ENCODE data around the gene CDK7. TPM values are rescaled to one million over a fixed set of nuclear protein-coding genes. Genes with fewer than 3 reads are reported as not detected.

The CDK7 gene
- polyA plus RNA-seq, 10 donors, result 17.6 to 28.1 (median 20.9) TPM

- DNase-seq, result no peak
Observed at GRCh38 chr5:69288069-69288468, 53.4 kb downstream of the CDK7 start.

DNA sequence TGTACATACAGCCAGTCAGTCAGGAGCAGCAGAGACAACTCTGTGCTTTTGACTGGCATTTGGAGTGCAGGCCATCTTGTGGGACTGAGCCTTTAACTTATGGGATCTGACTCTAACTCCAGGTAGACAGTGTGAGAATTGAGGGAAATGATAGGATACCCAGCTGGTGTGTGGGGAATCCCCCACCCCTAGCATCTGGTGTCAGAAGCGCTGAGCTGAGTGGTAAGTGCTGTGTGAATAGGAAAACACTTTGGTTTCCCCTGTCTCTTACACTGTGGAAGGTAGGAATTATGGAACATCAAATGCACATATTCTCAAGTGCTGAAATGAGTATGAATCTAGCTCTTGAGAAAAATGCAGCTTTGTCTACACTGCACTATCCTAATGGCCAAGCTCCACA is 54.0 kb downstream of the CDK7 start:
- DNase-seq, result no peak

DNA sequence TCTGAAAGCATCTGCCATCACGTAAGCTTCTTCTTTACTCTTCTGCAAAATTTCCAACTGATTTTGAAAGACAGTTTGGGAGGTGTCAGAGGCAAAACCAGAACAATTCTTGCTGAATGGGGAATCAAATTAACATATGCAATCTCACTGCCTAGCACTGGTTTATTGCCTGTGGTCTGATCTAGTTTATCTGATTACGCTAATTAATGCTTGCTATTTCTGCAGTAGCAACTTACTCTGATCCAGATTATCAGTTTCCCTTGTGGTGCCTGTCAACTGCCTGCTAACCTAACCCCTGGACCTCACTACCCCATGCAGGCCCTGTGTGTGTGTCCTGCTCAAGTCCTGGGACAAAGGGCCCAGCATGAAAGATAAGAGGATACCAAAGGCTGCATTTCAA is 57.6 kb downstream of the CDK7 start:
- DNase-seq, result no peak

DNA sequence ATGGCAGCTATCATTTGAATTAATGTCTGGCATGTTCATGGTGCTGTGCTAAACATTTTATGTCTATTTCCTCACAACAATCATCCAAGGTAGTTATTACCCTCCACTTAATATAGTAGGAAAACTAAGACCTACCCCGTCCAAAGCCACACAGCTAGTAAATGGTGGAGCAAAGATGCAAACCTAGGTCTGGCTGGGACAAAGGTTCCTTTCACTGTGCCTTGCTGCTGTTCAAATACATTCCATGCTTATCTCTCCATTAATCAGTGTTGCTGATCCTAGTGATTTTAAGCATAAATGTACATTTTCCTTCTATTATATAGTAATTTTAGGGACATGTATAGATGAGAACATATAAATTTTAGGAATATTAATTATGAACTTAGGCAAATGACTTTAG is 59.2 kb downstream of the CDK7 start:
- DNase-seq, result no peak

- DNase-seq, result peak; percentile 11 to 34 (median 13)
Observed at GRCh38 chr5:69295088-69295754, 60.5 kb downstream of the CDK7 start.

- DNase-seq, result no peak
Observed at GRCh38 chr5:69299625-69300024, 64.9 kb downstream of the CDK7 start.

- no peak for DNase-seq
Observed at GRCh38 chr5:69300537-69301203, 66.0 kb downstream of the CDK7 start.

DNA sequence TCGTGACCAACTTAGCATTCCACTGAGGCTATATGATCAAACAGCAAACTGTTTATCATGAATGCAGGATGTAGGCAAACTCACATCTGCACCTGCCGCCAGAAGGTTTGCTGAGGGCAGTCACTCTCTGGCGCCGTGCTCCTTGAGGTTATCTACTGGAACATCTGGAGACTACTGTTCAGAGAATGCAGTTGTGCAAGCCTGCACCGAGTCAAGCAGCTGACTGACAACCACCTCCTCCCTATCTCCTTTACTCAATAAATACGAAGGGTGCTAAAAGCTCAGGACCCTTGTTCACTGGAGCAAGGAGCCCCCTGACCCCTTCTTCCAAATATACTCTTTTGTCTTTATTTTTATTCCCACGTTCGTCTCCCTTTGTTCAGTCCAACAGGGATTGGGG is 70.8 kb downstream of the CDK7 start:
- DNase-seq, result no peak

DNA sequence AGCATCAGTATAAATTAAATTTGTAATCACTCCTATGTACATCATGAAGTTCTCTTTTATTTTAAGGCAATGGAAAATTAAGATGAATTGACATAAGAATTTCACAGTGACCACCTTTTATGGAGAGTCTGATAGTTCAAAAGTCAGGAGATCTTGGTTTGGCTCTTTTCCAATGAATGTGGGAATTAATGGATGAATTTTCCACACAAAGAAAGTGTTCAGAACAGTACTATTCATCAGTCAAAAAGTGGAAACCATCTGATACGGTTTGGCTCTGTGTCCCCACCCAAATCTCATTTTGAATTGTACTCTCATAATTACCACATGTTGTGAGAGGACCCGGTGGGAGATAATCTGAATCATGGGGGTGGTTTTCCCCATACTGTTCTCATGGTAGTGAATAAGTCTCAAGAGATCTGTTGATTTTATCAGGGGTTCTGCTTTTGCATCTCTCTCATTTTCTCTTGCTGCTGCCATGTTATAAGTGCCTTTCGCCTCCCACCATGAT is 73.4 kb downstream of the CDK7 start:
- DNase-seq, result no peak

- DNase-seq, result no peak
Observed at GRCh38 chr5:69309380-69309779, 74.7 kb downstream of the CDK7 start.

- no peak for DNase-seq
Observed at GRCh38 chr5:69312459-69313160, 77.9 kb downstream of the CDK7 start.

DNA sequence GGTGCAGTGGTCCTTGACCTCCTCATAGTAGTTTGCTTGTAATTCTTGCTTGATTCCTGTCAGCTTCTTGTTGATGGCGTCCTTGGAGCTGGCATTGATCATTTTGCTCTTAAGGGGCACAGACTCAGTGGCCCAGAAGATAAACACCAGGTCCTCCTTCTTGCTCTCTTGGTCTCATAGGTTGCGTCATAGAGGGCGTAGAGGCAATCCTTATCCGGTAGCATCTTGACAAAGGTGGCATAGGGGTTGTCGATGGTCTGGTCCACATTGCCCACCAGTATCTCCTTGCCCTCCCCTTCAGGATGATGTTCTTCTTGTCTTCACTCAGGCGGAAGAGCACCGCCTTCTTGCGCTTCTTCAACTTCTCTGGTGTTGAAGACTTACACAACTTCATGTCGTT is 78.7 kb downstream of the CDK7 start:
- DNase-seq, result no peak

DNA sequence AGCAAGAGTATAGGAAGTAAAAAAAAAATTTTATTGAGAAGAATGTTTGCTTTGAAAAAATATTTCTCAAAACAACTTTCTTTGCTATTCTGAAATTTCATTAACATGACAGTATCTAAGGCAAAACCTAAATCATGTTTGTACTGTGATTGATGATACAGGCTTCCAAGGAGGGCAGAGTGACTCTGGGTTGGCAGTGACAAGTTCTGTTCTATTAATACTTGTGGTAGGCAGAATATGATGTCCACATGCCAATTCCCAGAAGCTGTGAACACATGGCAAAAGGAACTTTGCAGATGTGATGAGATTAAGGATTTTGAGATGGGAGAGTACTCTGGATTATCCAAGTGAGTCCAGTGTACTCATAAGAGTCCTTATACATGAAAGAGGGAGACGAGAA is 81.3 kb downstream of the CDK7 start:
- DNase-seq, result no peak

DNA sequence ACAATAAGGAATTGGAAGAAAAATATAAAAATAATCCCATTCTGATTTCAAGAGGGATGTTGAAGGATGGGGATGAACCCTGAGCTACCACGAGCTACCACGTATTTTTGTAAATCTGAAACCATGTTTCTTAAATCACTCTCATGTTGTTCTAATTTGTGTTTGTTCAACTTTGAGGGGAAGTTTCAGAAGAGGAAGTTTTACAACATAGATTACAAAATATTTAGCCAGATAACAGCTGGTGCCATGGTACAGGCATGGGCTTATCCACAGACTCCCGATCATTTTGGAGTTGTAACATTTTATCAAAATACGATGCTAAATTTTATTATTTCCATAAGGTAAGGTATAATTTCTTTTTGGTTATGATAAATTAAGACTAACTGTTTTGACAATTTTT is 82.7 kb downstream of the CDK7 start:
- no peak for DNase-seq

- DNase-seq, result no peak
Observed at GRCh38 chr5:69326365-69326764, 91.7 kb downstream of the CDK7 start.

Other genes with a start within 250 kb of the CDK7 start
- 10 to 100 TPM; 41.8 to 58.6 (median 50.2) TPM for gene SLC30A5, start 140.9 kb upstream of the CDK7 start, polyA plus RNA-seq (ENCODE audit: insufficient read length in 10 of 10)
- gene CCNB1, start 67.7 kb upstream of the CDK7 start, polyA plus RNA-seq (ENCODE audit: insufficient read length in 10 of 10), result 10 to 100 TPM; 26.5 to 62.6 (median 40.0) TPM
- gene CENPH, start 45.3 kb upstream of the CDK7 start, polyA plus RNA-seq (ENCODE audit: insufficient read length in 10 of 10), result 10 to 100 TPM; 10.3 to 20.3 (median 15.4) TPM
- gene CCDC125, start 97.9 kb downstream of the CDK7 start, polyA plus RNA-seq (ENCODE audit: insufficient read length in 10 of 10), result 1 to 10 TPM; 2.9 to 6.3 (median 4.0) TPM
- gene AK6, start 134.6 kb downstream of the CDK7 start, polyA plus RNA-seq (ENCODE audit: insufficient read length in 10 of 10), result 10 to 100 TPM; 36.6 to 57.2 (median 48.0) TPM
- 10 to 100 TPM; 32.7 to 43.8 (median 40.1) TPM for gene TAF9, start 134.6 kb downstream of the CDK7 start, polyA plus RNA-seq (ENCODE audit: insufficient read length in 10 of 10)
- gene RAD17, start 134.9 kb downstream of the CDK7 start, polyA plus RNA-seq (ENCODE audit: insufficient read length in 10 of 10), result 10 to 100 TPM; 21.8 to 31.7 (median 26.3) TPM
- 1 to 10 TPM in 1 of 10 donors, under 1 TPM in 9; 0.09 to 1.1 (median 0.28) TPM for gene MARVELD2, start 180.2 kb downstream of the CDK7 start, polyA plus RNA-seq (ENCODE audit: insufficient read length in 10 of 10)